Umbilical cord (tissue), 2 donors: ENCODE data around the gene HECTD4. TPM values are rescaled to one million over a fixed set of nuclear protein-coding genes. Genes with fewer than 3 reads are reported as not detected.
"Not testable (repeated sequence)": the region's sequence is repeated elsewhere in the genome, so short reads cannot be mapped to it uniquely, and the experiment has no call there.

Experiments
- DNase-seq: peaks from one replicate; pipeline ENCODE4 v3.0.0-alpha.2; 2015; ENCODE audit warnings: low spot score
- total RNA-seq: library from RNA; depleted of rRNA; stranded (reverse); fragments of >200 nt; gene quantifications from one replicate; pipeline ENCODE4 v1.2.3, GENCODE V29; 2014; ENCODE audit warnings: low replicate concordance; ENCODE audit not compliant: insufficient read depth

The HECTD4 gene
- total RNA-seq, 1 donor from 2014 or later: 37.3 TPM

- DNase-seq: not testable (repeated sequence)
Observed at GRCh38 chr12:112407683-112408082, 25.5 kb upstream of the HECTD4 start.

GRCh38 chr12:112406519-112407488, 24.6 kb upstream of the HECTD4 start:
- no peak for DNase-seq

GRCh38 chr12:112401903-112402498, 19.8 kb upstream of the HECTD4 start:
- no peak for DNase-seq

GRCh38 chr12:112401054-112401453, 18.8 kb upstream of the HECTD4 start:
- no peak for DNase-seq

- DNase-seq: no peak
Observed at GRCh38 chr12:112393328-112393727, 11.1 kb upstream of the HECTD4 start.

- not testable (repeated sequence) for DNase-seq
Observed at GRCh38 chr12:112389922-112390654, 7.9 kb upstream of the HECTD4 start.

GRCh38 chr12:112389228-112389627, 7.0 kb upstream of the HECTD4 start:
- no peak for DNase-seq

GRCh38 chr12:112386726-112387125, 4.5 kb upstream of the HECTD4 start:
- DNase-seq: peak; percentile 95

- no peak for DNase-seq
Observed at GRCh38 chr12:112382866-112383265, 635 bp upstream of the HECTD4 start.

- DNase-seq: no peak
Observed at GRCh38 chr12:112381406-112381882, 787 bp downstream of the HECTD4 start.

GRCh38 chr12:112380663-112381405, 1.4 kb downstream of the HECTD4 start:
- no peak for DNase-seq

- no peak for DNase-seq
Observed at GRCh38 chr12:112375105-112375504, 7.1 kb downstream of the HECTD4 start.

GRCh38 chr12:112374166-112374740, 8.0 kb downstream of the HECTD4 start:
- DNase-seq: no peak

GRCh38 chr12:112370868-112371510, 11.2 kb downstream of the HECTD4 start:
- no peak for DNase-seq

- no peak for DNase-seq
Observed at GRCh38 chr12:112370199-112370598, 12.0 kb downstream of the HECTD4 start.

- no peak for DNase-seq
Observed at GRCh38 chr12:112368856-112369255, 13.4 kb downstream of the HECTD4 start.

GRCh38 chr12:112367965-112368364, 14.3 kb downstream of the HECTD4 start:
- DNase-seq: no peak

GRCh38 chr12:112362310-112362709, 19.9 kb downstream of the HECTD4 start:
- DNase-seq: no peak

GRCh38 chr12:112361271-112361670, 21.0 kb downstream of the HECTD4 start:
- no peak for DNase-seq

- DNase-seq: no peak
Observed at GRCh38 chr12:112359290-112359689, 22.9 kb downstream of the HECTD4 start.
